Upper lobe of left lung (tissue), 6 donors: ENCODE data around the gene TCTA. TPM values are rescaled to one million over a fixed set of nuclear protein-coding genes. Genes with fewer than 3 reads are reported as not detected.
A peak's percentile ranks its signal among the peaks of the same experiment; 100 is the strongest.

Source experiments
- ATAC-seq, 2 donors: fragments of 200-7000 bp; cut with Tn5 transposase; one replicate each; pipeline ENCODE4 v1.9.1; 2022; ENCODE audit warnings: mild to moderate bottlenecking in 2 of 2, moderate library complexity in 2 of 2; ENCODE audit not compliant: low FRiP score in 2 of 2
- DNase-seq, 2 donors: peaks; one replicate each; pipeline ENCODE4 v3.0.0-alpha.2; 2019 to 2020
- H3K27ac ChIP-seq, 4 donors: fragments of 200-600 bp; sonication (generic); one replicate each; pipeline ENCODE4 v1.5.1; 2016 to 2019
- H3K27me3 ChIP-seq, 4 donors: fragments of 200-600 bp; sonication (generic); one replicate each; pipeline ENCODE4 v1.5.1; 2017 to 2019
- H3K36me3 ChIP-seq, 4 donors: fragments of 200-600 bp; sonication (generic); one replicate each; pipeline ENCODE4 v1.5.1; 2016 to 2019
- H3K4me1 ChIP-seq, 4 donors: fragments of 200-600 bp; sonication (generic); one replicate each; pipeline ENCODE4 v1.5.1; 2018 to 2019
- H3K4me3 ChIP-seq, 4 donors: fragments of 200-600 bp; sonication (generic); one replicate each; pipeline ENCODE4 v1.5.1; 2017 to 2019; ENCODE audit warnings: mild to moderate bottlenecking in 2 of 4, moderate library complexity in 1 of 4
- H3K9me3 ChIP-seq, 4 donors: fragments of 200-600 bp; sonication (generic); one replicate each; pipeline ENCODE4 v1.5.1; 2018 to 2019
- CTCF ChIP-seq, 6 experiments: fragments of 450-650 bp in 4 of 6; fragments of 200-600 bp in 2 of 6; sonication (generic) in 2 of 6; IDR thresholded peaks; one replicate each; pipeline ENCODE4 v1.5.1; 2016 to 2019; ENCODE audit warnings: antibody characterized with exemption in 6 of 6
- EP300 ChIP-seq, 4 donors: sonication (generic); formaldehyde crosslinking; IDR thresholded peaks; one replicate each; pipeline ENCODE4 v1.5.1; 2017; ENCODE audit warnings: antibody characterized with exemption in 4 of 4, control low read depth in 2 of 4
- POLR2A ChIP-seq, 4 donors: fragments of 450-650 bp; IDR thresholded peaks; one replicate each; pipeline ENCODE4 v1.5.1; 2016 to 2017; ENCODE audit warnings: antibody characterized with exemption in 4 of 4, mild to moderate bottlenecking in 2 of 4
- POLR2AphosphoS5 ChIP-seq, 2 donors: sonication (generic); formaldehyde crosslinking; IDR thresholded peaks; one replicate each; pipeline ENCODE4 v1.5.1; 2017; ENCODE audit warnings: antibody characterized with exemption in 2 of 2
- WGBS, 2 donors: methylation state at CpG; one replicate each; pipeline ENCODE4 v1.1.5; 2017 to 2018; 5-methylcytosine and 5-hydroxymethylcytosine counted together
- total RNA-seq, 6 donors: library from RNA; depleted of rRNA in 4 of 6; stranded (reverse); fragments of >200 nt in 4 of 6; gene quantifications; one replicate each; pipeline versions ENCODE4 v1.1.0 to v1.2.1, GENCODE V29; 2016 to 2021
- donor health status: DM: no; HTN: no; CAD: no; lungs with moderate emphysema.
- donor health status: DM: no; HTN: yes; CAD: no; lungs with severe emphysema.

TCTA gene
- total RNA-seq, 6 donors from 2014 or later = 21.8 to 52.3 (median 39.5) TPM

GRCh38 chr3:49454458-49454857 is 42.2 kb downstream of the TCTA start:
- ATAC-seq = peak in 1 of 2 donors; percentile 41
- WGBS, 2 donors = 89 to 94% methylated on average over 2 of the region's 2 CpGs
- peak in 1 of 2 donors; percentile 51 for DNase-seq

GRCh38 chr3:49454898-49455681 is 42.9 kb downstream of the TCTA start:
- no peaks in the 10 kb centered on the region for H3K36me3 ChIP-seq
- ATAC-seq = no peak
- no peaks in the 10 kb centered on the region for H3K27me3 ChIP-seq
- DNase-seq = no peak
- H3K4me3 ChIP-seq = no peak overlapping the region
- 56 to 68% methylated on average over 3 of the region's 3 CpGs for WGBS, 2 donors
- TF ChIP-seq CTCF (IDR thresholded peaks at IDR 0.05) = no peak
- no peak for TF ChIP-seq POLR2AphosphoS5 (IDR thresholded peaks at IDR 0.05)
- no peak for TF ChIP-seq POLR2A (IDR thresholded peaks at IDR 0.05)
- TF ChIP-seq EP300 (IDR thresholded peaks at IDR 0.05) = no peak
- H3K9me3 ChIP-seq = no peaks in the 10 kb centered on the region
- peak overlapping the region in 2 of 4 donors; percentile 32 to 53 for H3K27ac ChIP-seq
- peaks cover 6 to 15% (median 14%) of the 10 kb centered on the region in 4 donors for H3K4me1 ChIP-seq

More at GRCh38 chr3:49454458-49454857, 42.2 kb downstream of the TCTA start:
- H3K4me3 ChIP-seq = no peak overlapping the region
- H3K36me3 ChIP-seq = no peaks in the 10 kb centered on the region
- H3K27me3 ChIP-seq = no peaks in the 10 kb centered on the region
- H3K27ac ChIP-seq = peak overlapping the region in 2 of 4 donors; percentile 32 to 53
- peaks cover 6 to 14% (median 13%) of the 10 kb centered on the region in 4 donors for H3K4me1 ChIP-seq
- TF ChIP-seq POLR2A (IDR thresholded peaks at IDR 0.05) (no peak), CTCF (IDR thresholded peaks at IDR 0.05) (peak in 3 of 6 experiments; percentile 24 to 34 (median 29))
- no peaks in the 10 kb centered on the region for H3K9me3 ChIP-seq

GRCh38 chr3:49456466-49456865 is 44.2 kb downstream of the TCTA start:
- H3K4me1 ChIP-seq = peaks cover 11 to 25% (median 22%) of the 10 kb centered on the region in 4 donors
- no peak overlapping the region for H3K27ac ChIP-seq
- H3K27me3 ChIP-seq = no peaks in the 10 kb centered on the region
- ATAC-seq = no peak
- no peaks in the 10 kb centered on the region for H3K36me3 ChIP-seq
- no peak overlapping the region for H3K4me3 ChIP-seq
- no peak for TF ChIP-seq POLR2AphosphoS5 (IDR thresholded peaks at IDR 0.05)
- TF ChIP-seq EP300 (IDR thresholded peaks at IDR 0.05) = no peak
- TF ChIP-seq CTCF (IDR thresholded peaks at IDR 0.05) = no peak
- no peak for TF ChIP-seq POLR2A (IDR thresholded peaks at IDR 0.05)
- WGBS, 2 donors = 95 to 100% methylated on average over 1 to 3 of the region's 3 CpGs
- H3K9me3 ChIP-seq = no peaks in the 10 kb centered on the region
- no peak for DNase-seq

- TF ChIP-seq EP300 (IDR thresholded peaks at IDR 0.05) = no peak
- ATAC-seq (no peak), DNase-seq (no peak)
- H3K9me3 ChIP-seq = no peaks in the 10 kb centered on the region
- 92% methylated on average over 1 to 2 of the region's 2 CpGs for WGBS, 2 donors
- peak overlapping the region in 3 of 4 donors; percentile 76 to 83 (median 79) for H3K27ac ChIP-seq
- no peaks in the 10 kb centered on the region for H3K36me3 ChIP-seq
- H3K27me3 ChIP-seq = no peaks in the 10 kb centered on the region
- no peak overlapping the region for H3K4me3 ChIP-seq
- peaks cover 14 to 41% (median 23%) of the 10 kb centered on the region in 4 donors for H3K4me1 ChIP-seq
These were observed 48.1 kb downstream of the TCTA start for GRCh38 chr3:49460188-49460890.

GRCh38 chr3:49460956-49461355 is 48.7 kb downstream of the TCTA start:
- H3K36me3 ChIP-seq = no peaks in the 10 kb centered on the region
- no peaks in the 10 kb centered on the region for H3K27me3 ChIP-seq
- peaks cover 14 to 47% (median 24%) of the 10 kb centered on the region in 4 donors for H3K4me1 ChIP-seq
- no peaks in the 10 kb centered on the region for H3K9me3 ChIP-seq
- DNase-seq (no peak), ATAC-seq (no peak)
- WGBS, 2 donors = 73 to 90% methylated on average over 3 to 4 of the region's 4 CpGs
- H3K4me3 ChIP-seq = no peak overlapping the region
- no peak for TF ChIP-seq POLR2AphosphoS5 (IDR thresholded peaks at IDR 0.05)
- no peak for TF ChIP-seq EP300 (IDR thresholded peaks at IDR 0.05)
- TF ChIP-seq CTCF (IDR thresholded peaks at IDR 0.05) = no peak
- no peak for TF ChIP-seq POLR2A (IDR thresholded peaks at IDR 0.05)
- peak overlapping the region; percentile 57 to 83 (median 78) for H3K27ac ChIP-seq
